SU-DHL-6 (cell line): ENCODE measurements around the gene MUC2.

Experiments used
- H2AFZ ChIP-seq: fragments of 200-600 bp; sonication (generic); 2 replicates; pipeline ENCODE4 v1.6.1; 2014; ENCODE audit warnings: low read depth, mild to moderate bottlenecking, moderate library complexity, mixed read lengths, antibody characterized with exemption, low read length; ENCODE audit not compliant: severe bottlenecking
- H3F3A ChIP-seq: fragments of 200-600 bp; shearing (Covaris generic); 2 replicates; pipeline ENCODE4 v1.6.0; 2016; ENCODE audit warnings: antibody characterized with exemption, mild to moderate bottlenecking; ENCODE audit not compliant: insufficient read depth
- H3K27ac ChIP-seq: fragments of 200-600 bp; sonication (generic); 2 replicates; pipeline ENCODE4 v1.5.1; 2016; ENCODE audit warnings: low read depth, mild to moderate bottlenecking, low read length, moderate library complexity, mixed read lengths
- H3K27me3 ChIP-seq: fragments of 200-600 bp; sonication (generic), shearing (Covaris generic); 2 replicates; pipeline ENCODE4 v1.6.0; 2014; ENCODE audit warnings: mild to moderate bottlenecking, low read length
- H3K36me3 ChIP-seq: fragments of 200-600 bp; sonication (generic); 2 replicates; pipeline ENCODE4 v1.6.1; 2014; ENCODE audit warnings: mild to moderate bottlenecking, low read length, mixed read lengths
- H3K4me2 ChIP-seq: fragments of 300-600, 200-600 bp; shearing (Covaris generic), sonication (generic); 2 replicates; pipeline ENCODE4 v1.6.0; 2014; ENCODE audit warnings: low read length, low read depth, mild to moderate bottlenecking; ENCODE audit not compliant: poor library complexity, severe bottlenecking
- H3K4me3 ChIP-seq: fragments of 200-600 bp; sonication (generic); 2 replicates; pipeline ENCODE4 v1.5.1; 2014; ENCODE audit warnings: antibody characterized with exemption, low read length, mild to moderate bottlenecking, mixed read lengths; ENCODE audit not compliant: insufficient read depth, poor library complexity, severe bottlenecking
- H3K79me2 ChIP-seq: fragments of 200-600 bp; sonication (generic); 2 replicates; pipeline ENCODE4 v1.6.1; 2014; ENCODE audit warnings: mild to moderate bottlenecking, low read length, moderate library complexity; ENCODE audit not compliant: insufficient read depth
- H3K9ac ChIP-seq: fragments of 200-600 bp; sonication (generic); 2 replicates; pipeline ENCODE4 v1.7.0; 2014; ENCODE audit warnings: mild to moderate bottlenecking, low read length
- H3K9me2 ChIP-seq: fragments of 200-600 bp; sonication (generic); replicated peaks from 2 replicates; pipeline ENCODE4 v1.6.1; 2014; ENCODE audit warnings: low read length; ENCODE audit not compliant: insufficient read depth
- H3K9me3 ChIP-seq: fragments of 200-600 bp; sonication (generic); 2 replicates; pipeline ENCODE4 v1.6.1; 2014; ENCODE audit warnings: low read length, mixed read lengths; ENCODE audit not compliant: insufficient read depth
- H4K20me1 ChIP-seq: fragments of 200-600 bp; sonication (generic); 2 replicates; pipeline ENCODE4 v1.6.1; 2014; ENCODE audit warnings: low read depth, mild to moderate bottlenecking, antibody characterized with exemption, low read length, moderate library complexity, mixed read lengths
- EZH2phosphoT487 ChIP-seq: fragments of 200-600 bp; sonication (generic), shearing (Covaris generic); conservative IDR thresholded peaks from 2 replicates; pipeline ENCODE4 v1.6.1; 2018; ENCODE audit warnings: mild to moderate bottlenecking, antibody characterized with exemption, low read length, moderate library complexity, mixed read lengths
- TF ChIP-seq, protein P1 (sequence below): fragments of 200-600 bp; sonication (generic); IDR thresholded peaks from one replicate; pipeline ENCODE4 v1.5.1; 2017; ENCODE audit warnings: antibody characterized with exemption, mild to moderate bottlenecking, low read length, moderate library complexity; ENCODE audit not compliant: insufficient read depth, poor library complexity, severe bottlenecking

The MUC2 gene

DNA sequence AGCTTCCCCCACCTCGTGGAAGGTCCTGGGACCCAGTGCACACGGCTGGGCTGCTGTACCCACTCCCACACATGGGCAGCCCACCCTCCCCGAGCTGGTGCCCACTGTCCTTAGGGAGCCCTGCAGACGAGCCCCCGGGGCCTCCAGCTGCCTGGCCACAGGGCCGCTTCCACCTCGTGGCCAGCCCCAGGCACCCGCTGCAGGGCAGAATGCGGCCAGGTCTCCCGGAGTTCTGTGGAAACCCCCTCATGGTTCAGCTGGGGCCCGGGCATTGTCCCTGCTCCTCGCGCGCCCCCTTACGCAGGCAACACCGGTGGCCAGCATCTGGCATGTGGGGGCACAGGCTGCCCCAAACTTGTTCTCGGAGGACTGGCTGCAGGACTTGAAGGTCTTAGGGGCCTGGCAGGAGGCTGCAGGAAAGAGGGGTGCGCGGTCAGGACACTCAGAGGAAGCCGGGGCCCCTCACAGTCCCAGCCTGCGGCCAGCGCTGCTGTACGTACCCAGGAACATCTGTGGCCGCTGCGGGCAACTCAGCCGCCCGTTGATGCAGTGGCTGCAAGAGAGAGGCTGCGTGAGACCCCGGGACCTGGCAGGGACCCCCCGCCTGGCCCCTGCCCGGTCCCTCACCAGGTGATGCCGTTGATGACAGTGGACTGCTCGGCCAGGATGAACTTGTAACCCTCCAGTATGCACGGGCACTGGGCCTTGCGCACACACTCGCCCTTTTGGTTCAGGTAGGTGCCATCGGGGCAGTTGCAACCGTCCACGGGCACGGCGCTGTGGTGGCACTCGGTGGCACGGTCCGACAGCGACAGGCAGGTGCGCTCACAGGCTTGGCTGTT, 47.8 kb upstream of the MUC2 start:
- Histone ChIP-seq H3K27me3 (no peaks in the 10 kb centered on the region), H3K36me3 (no peaks in the 10 kb centered on the region), H3F3A (no peaks in the 10 kb centered on the region), H2AFZ (no peak overlapping the region), H3K4me3 (no peak overlapping the region), H3K79me2 (no peaks in the 10 kb centered on the region), H4K20me1 (no peaks in the 10 kb centered on the region), H3K4me2 (no peak overlapping the region), H3K9me2 (no peaks in the 10 kb centered on the region), H3K9me3 (no peaks in the 10 kb centered on the region), H3K27ac (no peak overlapping the region), H3K9ac (no peak overlapping the region)
- TF ChIP-seq, protein P1, sequence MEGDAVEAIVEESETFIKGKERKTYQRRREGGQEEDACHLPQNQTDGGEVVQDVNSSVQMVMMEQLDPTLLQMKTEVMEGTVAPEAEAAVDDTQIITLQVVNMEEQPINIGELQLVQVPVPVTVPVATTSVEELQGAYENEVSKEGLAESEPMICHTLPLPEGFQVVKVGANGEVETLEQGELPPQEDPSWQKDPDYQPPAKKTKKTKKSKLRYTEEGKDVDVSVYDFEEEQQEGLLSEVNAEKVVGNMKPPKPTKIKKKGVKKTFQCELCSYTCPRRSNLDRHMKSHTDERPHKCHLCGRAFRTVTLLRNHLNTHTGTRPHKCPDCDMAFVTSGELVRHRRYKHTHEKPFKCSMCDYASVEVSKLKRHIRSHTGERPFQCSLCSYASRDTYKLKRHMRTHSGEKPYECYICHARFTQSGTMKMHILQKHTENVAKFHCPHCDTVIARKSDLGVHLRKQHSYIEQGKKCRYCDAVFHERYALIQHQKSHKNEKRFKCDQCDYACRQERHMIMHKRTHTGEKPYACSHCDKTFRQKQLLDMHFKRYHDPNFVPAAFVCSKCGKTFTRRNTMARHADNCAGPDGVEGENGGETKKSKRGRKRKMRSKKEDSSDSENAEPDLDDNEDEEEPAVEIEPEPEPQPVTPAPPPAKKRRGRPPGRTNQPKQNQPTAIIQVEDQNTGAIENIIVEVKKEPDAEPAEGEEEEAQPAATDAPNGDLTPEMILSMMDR: no peak
- TF ChIP-seq EZH2phosphoT487: no peak

DNA sequence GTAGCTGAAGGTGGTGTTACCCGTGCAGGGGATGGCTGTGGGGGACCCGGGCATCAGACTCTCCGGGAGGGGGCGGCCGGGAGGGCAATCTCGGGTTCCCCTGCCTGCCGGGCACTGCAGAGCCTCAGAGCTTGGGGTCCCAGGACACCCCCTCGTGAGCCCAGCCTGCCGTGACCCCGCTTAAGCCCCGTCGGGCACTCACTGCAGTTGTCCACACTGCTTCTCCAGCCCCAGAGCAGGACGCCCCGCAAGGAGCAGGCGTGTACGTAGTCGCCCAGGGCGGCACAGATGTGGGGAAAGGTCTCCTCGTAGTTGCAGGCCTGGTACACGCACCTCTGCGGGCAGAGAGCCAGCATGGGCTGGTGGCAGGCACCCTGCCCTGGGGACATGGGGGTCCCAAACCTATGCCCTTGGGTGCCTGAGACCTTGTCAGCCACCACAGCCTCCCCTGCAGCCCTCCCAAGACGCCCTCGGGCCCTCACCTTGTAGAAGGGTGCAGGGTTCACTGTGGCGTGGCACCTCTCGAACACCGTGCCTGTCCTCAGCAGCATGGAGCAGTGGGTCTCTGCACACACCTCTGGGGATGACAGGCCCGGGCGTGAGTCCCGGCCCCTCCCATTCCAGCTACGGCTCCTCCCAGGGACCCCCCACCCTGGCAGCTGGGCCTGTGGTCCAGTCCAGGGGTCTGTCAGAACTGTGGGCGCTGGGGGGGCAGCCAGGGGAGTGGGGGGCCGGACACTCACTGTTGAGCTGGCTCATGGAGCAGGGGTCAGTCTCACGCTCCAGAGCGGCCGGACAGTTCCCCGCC, 47.0 kb upstream of the MUC2 start:
- H3K4me3 ChIP-seq: no peak overlapping the region
- H3K79me2 ChIP-seq: no peaks in the 10 kb centered on the region
- no peak overlapping the region for H3K4me2 ChIP-seq
- TF ChIP-seq EZH2phosphoT487: no peak
- TF ChIP-seq, protein P1: no peak
- H3K9ac ChIP-seq: no peak overlapping the region
- no peaks in the 10 kb centered on the region for H3K9me3 ChIP-seq
- H3F3A ChIP-seq: no peaks in the 10 kb centered on the region
- no peaks in the 10 kb centered on the region for H3K36me3 ChIP-seq
- no peak overlapping the region for H2AFZ ChIP-seq
- no peaks in the 10 kb centered on the region for H4K20me1 ChIP-seq
- H3K27me3 ChIP-seq: no peaks in the 10 kb centered on the region
- H3K9me2 ChIP-seq: no peaks in the 10 kb centered on the region
- no peak overlapping the region for H3K27ac ChIP-seq

DNA sequence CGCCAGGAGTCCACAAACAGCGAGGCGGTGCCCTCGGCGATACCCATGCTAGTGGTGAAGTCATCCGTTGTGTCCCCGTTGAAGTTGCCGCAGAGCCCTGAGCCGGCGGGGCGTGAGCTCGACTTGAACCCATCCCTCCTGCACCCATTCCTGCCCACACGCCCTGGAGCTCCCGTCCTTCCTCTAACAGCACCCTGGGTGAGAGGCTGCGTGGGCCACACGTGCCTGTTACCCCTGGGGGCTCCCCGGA, 46.5 kb upstream of the MUC2 start:
- H3F3A ChIP-seq: no peaks in the 10 kb centered on the region
- H3K36me3 ChIP-seq: no peaks in the 10 kb centered on the region
- no peaks in the 10 kb centered on the region for H4K20me1 ChIP-seq
- no peak overlapping the region for H2AFZ ChIP-seq
- H3K9me2 ChIP-seq: no peaks in the 10 kb centered on the region
- no peak overlapping the region for H3K27ac ChIP-seq
- H3K27me3 ChIP-seq: no peaks in the 10 kb centered on the region
- H3K9me3 ChIP-seq: no peaks in the 10 kb centered on the region
- no peak overlapping the region for H3K4me3 ChIP-seq
- H3K9ac ChIP-seq: no peak overlapping the region
- H3K79me2 ChIP-seq: no peaks in the 10 kb centered on the region
- TF ChIP-seq, protein P1: no peak
- TF ChIP-seq EZH2phosphoT487: no peak
- H3K4me2 ChIP-seq: no peak overlapping the region
